ENCODE data around the gene SLC41A2.

GRCh38 chr12:104933778-104934177 lies 24.3 kb downstream of the SLC41A2 start:
- TF ChIP-seq CTCF (conservative IDR thresholded peaks at IDR 0.05 in 1 of 2, IDR thresholded peaks at IDR 0.05 in 1 of 2; ENCODE audit: low read depth in 1 of 2, low read length in 2 of 2) (no peak), EZH2 (IDR thresholded peaks at IDR 0.05; ENCODE audit: low read length, missing control alignments) (no peak)
